ENCODE results near the gene LDLRAD4. TPM values are rescaled to one million over a fixed set of nuclear protein-coding genes. Genes with fewer than 3 reads are reported as not detected.

The LDLRAD4 gene
- total and polyA plus RNA-seq, 9 of the 15 experiments (the other 6 are each of a cell fraction or from before 2014, with no cell fraction given), result 0.01 TPM; not detected in 8

- no TSS peak for BruUV-seq (replicated peaks)
- no peak overlapping the region for H3K4me2 ChIP-seq (ENCODE audit: insufficient read depth, low read length)
- DNase-seq (ENCODE audit: extremely low read depth in 1 of 4, low spot score in 3 of 4) (no peak), ATAC-seq (no peak), FAIRE-seq (no peak)
- no peak overlapping the region for H2AFZ ChIP-seq (ENCODE audit: low read depth, low read length)
- no peaks in the 10 kb centered on the region for H3K4me1 ChIP-seq (replicated peaks in 1 of 2; ENCODE audit: control insufficient read depth in 2 of 2, insufficient read depth in 2 of 2, low read length in 2 of 2)
- ChIA-PET POLR2A (interaction anchor here (0.9 to 1.1 kb wide), 2 partner anchors 10 to 86 kb away, joined by 3 read pairs; no protein-coding TSS in a partner anchor), CTCF (ENCODE audit: low intra/inter-chr PET ratio) (no interaction called here)
- H3K36me3 ChIP-seq (ENCODE audit: control insufficient read depth, insufficient read depth, low read length), result no peaks in the 10 kb centered on the region
- H3K9me3 ChIP-seq (replicated peaks; ENCODE audit: control insufficient read depth, insufficient read depth, low read depth, low read length), result no peaks in the 10 kb centered on the region
- peaks cover 0 to 21% of the 10 kb centered on the region in 2 experiments; a peak in 3 of 5 replicates for H3K27me3 ChIP-seq (ENCODE audit: control insufficient read depth in 2 of 2, insufficient read depth in 2 of 2, low read length in 2 of 2)
- no peak overlapping the region for H3K27ac ChIP-seq (ENCODE audit: extremely low read depth, low read depth, low read length)
- 4% methylated on average over 7 of the region's 7 CpGs for WGBS (ENCODE audit: insufficient coverage, low coverage, missing lambda C conversion rate)
- H4K20me1 ChIP-seq (replicated peaks; ENCODE audit: control insufficient read depth, insufficient read depth, low read length), result no peaks in the 10 kb centered on the region
- H3K4me3 ChIP-seq, result no peak overlapping the region
- no peak overlapping the region for H3K9ac ChIP-seq (ENCODE audit: insufficient read depth in 1 of 2, low read depth in 2 of 2, low read length in 2 of 2)
- intact Hi-C loops (cut with micrococcal nuclease) (no loop called here), in situ Hi-C loops (cut with MboI) (no loop called here)
- H3K79me2 ChIP-seq (ENCODE audit: control insufficient read depth, insufficient read depth, low read length), result no peaks in the 10 kb centered on the region
- no peaks in the 10 kb centered on the region for H3K9me1 ChIP-seq (ENCODE audit: control insufficient read depth, insufficient read depth, low read length)
- TF ChIP-seq ZNF644 (tag; IDR thresholded peaks at IDR 0.05; ENCODE audit: low read depth) (no peak), STAT6 (CRISPR knock-in tag; IDR thresholded peaks at IDR 0.05) (no peak), ZBTB26 (CRISPR knock-in tag; IDR thresholded peaks at IDR 0.05) (no peak), NR4A1 (CRISPR knock-in tag; IDR thresholded peaks at IDR 0.05) (no peak), NR4A1 (tag; IDR thresholded peaks at IDR 0.05) (no peak), ZNF280B (CRISPR knock-in tag; IDR thresholded peaks at IDR 0.05) (no peak), ADNP (tag; IDR thresholded peaks at IDR 0.05) (no peak), ZNF354B (CRISPR knock-in tag; IDR thresholded peaks at IDR 0.05) (no peak)
- TF ChIP-seq, protein P1, sequence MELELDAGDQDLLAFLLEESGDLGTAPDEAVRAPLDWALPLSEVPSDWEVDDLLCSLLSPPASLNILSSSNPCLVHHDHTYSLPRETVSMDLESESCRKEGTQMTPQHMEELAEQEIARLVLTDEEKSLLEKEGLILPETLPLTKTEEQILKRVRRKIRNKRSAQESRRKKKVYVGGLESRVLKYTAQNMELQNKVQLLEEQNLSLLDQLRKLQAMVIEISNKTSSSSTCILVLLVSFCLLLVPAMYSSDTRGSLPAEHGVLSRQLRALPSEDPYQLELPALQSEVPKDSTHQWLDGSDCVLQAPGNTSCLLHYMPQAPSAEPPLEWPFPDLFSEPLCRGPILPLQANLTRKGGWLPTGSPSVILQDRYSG (tag; conservative IDR thresholded peaks at IDR 0.05; ENCODE audit: low read depth), result no peak
These were observed 330.7 kb downstream of the LDLRAD4 start for GRCh38 chr18:13548966-13549879.

Measured in K562 (cell line).